K562 (cell line): ENCODE measurements around the gene MED29. TPM values are rescaled to one million over a fixed set of nuclear protein-coding genes. Genes with fewer than 3 reads are reported as not detected.

Experiments used
- BRD4 ChIP-seq: fragments of 200-600 bp; sonication (generic); IDR thresholded peaks from 2 replicates; pipeline ENCODE4 v1.6.1; 2017; ENCODE audit warnings: inconsistent platforms
- HSF4 ChIP-seq: fragments of 250-450 bp; sonication (Bioruptor Pico); IDR thresholded peaks from 2 replicates; pipeline ENCODE4 v2.1.2; 2022; ENCODE audit warnings: mild to moderate bottlenecking, moderate library complexity, borderline replicate concordance
- KLF13 ChIP-seq: fragments of 450-650 bp; IDR thresholded peaks from 2 replicates; pipeline ENCODE4 v1.6.1; 2016; ENCODE audit warnings: missing genetic modification characterization, low read depth, mild to moderate bottlenecking, missing compliant biosample characterization, moderate library complexity, borderline replicate concordance
- KLF6 ChIP-seq: fragments of 250-450 bp; sonication (Bioruptor Pico); IDR thresholded peaks from 2 replicates; pipeline ENCODE4 v1.4.0; 2020; ENCODE audit warnings: mild to moderate bottlenecking, moderate library complexity, borderline replicate concordance
- NR1H2 ChIP-seq: sonication (generic); formaldehyde crosslinking; IDR thresholded peaks from 2 replicates; pipeline ENCODE4 v1.4.0; 2020; ENCODE audit warnings: mild to moderate bottlenecking, missing genetic modification reagents
- RHOXF2B ChIP-seq: fragments of 250-450 bp; sonication (Bioruptor Pico); conservative IDR thresholded peaks from 2 replicates; pipeline ENCODE4 v1.5.1; 2021
- SIN3A ChIP-seq, 2 experiments: fragments of 150-350 bp in 1 of 2; IDR thresholded peaks; 2 replicates each; pipeline ENCODE4 v1.6.1; 2011 to 2016; ENCODE audit warnings: borderline replicate concordance in 2 of 2, low read depth in 2 of 2, low read length in 2 of 2, mild to moderate bottlenecking in 2 of 2, moderate library complexity in 2 of 2; ENCODE audit not compliant: control insufficient read depth in 1 of 2
- STAG1 ChIP-seq: sonication (generic); formaldehyde crosslinking; IDR thresholded peaks from 2 replicates; pipeline ENCODE4 v1.5.0; 2020; ENCODE audit warnings: missing genetic modification reagents, borderline replicate concordance
- ZKSCAN1 ChIP-seq: fragments of 150-350 bp; IDR thresholded peaks from 2 replicates; pipeline ENCODE4 v1.6.1; 2016; ENCODE audit warnings: low read depth, low read length
- ZNF324 ChIP-seq: fragments of 250-450 bp; sonication (Bioruptor Pico); IDR thresholded peaks from 2 replicates; pipeline ENCODE4 v1.4.0; 2020; ENCODE audit warnings: mild to moderate bottlenecking
- ZNF764 ChIP-seq: fragments of 250-450 bp; sonication (Bioruptor Pico); IDR thresholded peaks from 2 replicates; pipeline ENCODE4 v1.4.0; 2020; ENCODE audit warnings: low read depth, mild to moderate bottlenecking, moderate library complexity
- polyA plus RNA-seq, 8 experiments: library from polyadenylated mRNA; depleted of rRNA in 4 of 8; stranded (reverse) in 5 of 8; unstranded in 3 of 8; fragments of >200 nt; fragmentation: Nextera tagmentation in 2 of 8; fragmentation: Illumina TruSeq in 1 of 8; extraction: Ambion mirVana in 2 of 8; extraction: Trizol in 1 of 8; gene quantifications; 2 replicates each; pipeline versions ENCODE4 v1.2.1 to v1.2.3, GENCODE V29; 2011 to 2014; ENCODE audit warnings: inconsistent platforms in 1 of 8, missing spikeins in 1 of 8
- total RNA-seq, 7 experiments: library from RNA; depleted of rRNA in 6 of 7; stranded (reverse); fragments of >200 nt in 6 of 7; fragmentation: Illumina TruSeq in 2 of 7; extraction: Trizol in 2 of 7; gene quantifications; 2 replicates each; pipeline versions ENCODE4 v1.2.1 to v1.2.3, GENCODE V29; 2011 to 2021; ENCODE audit warnings: low replicate concordance in 1 of 7
- TF ChIP-seq, protein P1 (sequence below), 2 experiments: fragments of 450-650 bp; IDR thresholded peaks; 2 replicates each; pipeline ENCODE4 v1.6.1; 2016; ENCODE audit warnings: mild to moderate bottlenecking in 2 of 2, borderline replicate concordance in 1 of 2, low read depth in 1 of 2, moderate library complexity in 1 of 2
- TF ChIP-seq, protein P2 (sequence below): IDR thresholded peaks from 2 replicates; pipeline ENCODE4 v1.6.1; 2011; ENCODE audit warnings: borderline replicate concordance, low read depth, mild to moderate bottlenecking, moderate library complexity, low read length; ENCODE audit not compliant: insufficient read depth, poor library complexity, severe bottlenecking
- TF ChIP-seq, protein P3 (sequence below): sonication (generic); formaldehyde crosslinking; IDR thresholded peaks from 2 replicates; pipeline ENCODE4 v1.8.0; 2023; ENCODE audit warnings: mild to moderate bottlenecking, missing genetic modification reagents

MED29 gene
- total and polyA plus RNA-seq, 9 of the 15 experiments (the other 6 are each of a cell fraction or from before 2014, with no cell fraction given): 1.8 to 22.6 (median 12.4) TPM

DNA sequence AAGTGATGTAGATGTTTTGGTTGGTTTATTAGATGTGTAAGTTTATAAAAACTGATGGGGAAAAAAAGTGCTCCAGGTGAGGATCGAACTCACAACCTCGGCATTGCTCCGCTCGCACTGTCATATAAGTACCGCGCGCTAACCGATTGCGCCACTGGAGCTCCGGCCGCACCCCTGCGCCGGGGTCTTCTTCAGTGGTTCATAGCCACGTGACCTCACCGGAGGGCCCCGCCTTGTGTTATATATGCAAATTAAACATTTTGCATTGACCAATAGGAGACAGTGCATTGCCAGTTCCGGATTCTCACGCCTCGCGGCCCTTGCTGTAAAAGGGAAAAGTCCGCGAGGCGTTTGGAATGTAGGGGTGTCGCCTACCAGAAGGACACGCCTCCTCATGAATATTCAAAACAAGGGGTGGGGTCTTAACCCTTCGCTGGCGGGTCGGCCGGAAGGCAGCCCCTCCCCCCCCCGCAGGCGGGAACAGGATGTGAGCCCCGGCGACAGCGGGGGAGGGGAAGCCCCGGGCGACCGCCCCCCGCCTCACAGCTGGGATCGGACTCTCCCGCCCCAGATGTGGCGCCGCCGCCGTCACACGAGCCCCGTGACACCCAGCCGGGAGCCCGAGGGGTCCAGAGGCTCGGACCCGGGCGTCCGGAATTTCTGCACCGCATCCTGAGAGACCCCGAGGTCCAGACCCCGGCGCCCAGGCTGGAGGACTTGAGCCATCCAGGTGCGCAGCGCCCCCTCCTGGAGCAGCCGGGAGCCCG lies 21.1 kb downstream of the MED29 start, which contains the start of gene PLEKHG2 (continued):
- TF ChIP-seq NR1H2 (CRISPR knock-in tag): peak; percentile 59; the same call in 1 of the 2 replicates
- no peak for TF ChIP-seq HSF4
- TF ChIP-seq ZKSCAN1: peak; percentile 79
- TF ChIP-seq, protein P1, sequence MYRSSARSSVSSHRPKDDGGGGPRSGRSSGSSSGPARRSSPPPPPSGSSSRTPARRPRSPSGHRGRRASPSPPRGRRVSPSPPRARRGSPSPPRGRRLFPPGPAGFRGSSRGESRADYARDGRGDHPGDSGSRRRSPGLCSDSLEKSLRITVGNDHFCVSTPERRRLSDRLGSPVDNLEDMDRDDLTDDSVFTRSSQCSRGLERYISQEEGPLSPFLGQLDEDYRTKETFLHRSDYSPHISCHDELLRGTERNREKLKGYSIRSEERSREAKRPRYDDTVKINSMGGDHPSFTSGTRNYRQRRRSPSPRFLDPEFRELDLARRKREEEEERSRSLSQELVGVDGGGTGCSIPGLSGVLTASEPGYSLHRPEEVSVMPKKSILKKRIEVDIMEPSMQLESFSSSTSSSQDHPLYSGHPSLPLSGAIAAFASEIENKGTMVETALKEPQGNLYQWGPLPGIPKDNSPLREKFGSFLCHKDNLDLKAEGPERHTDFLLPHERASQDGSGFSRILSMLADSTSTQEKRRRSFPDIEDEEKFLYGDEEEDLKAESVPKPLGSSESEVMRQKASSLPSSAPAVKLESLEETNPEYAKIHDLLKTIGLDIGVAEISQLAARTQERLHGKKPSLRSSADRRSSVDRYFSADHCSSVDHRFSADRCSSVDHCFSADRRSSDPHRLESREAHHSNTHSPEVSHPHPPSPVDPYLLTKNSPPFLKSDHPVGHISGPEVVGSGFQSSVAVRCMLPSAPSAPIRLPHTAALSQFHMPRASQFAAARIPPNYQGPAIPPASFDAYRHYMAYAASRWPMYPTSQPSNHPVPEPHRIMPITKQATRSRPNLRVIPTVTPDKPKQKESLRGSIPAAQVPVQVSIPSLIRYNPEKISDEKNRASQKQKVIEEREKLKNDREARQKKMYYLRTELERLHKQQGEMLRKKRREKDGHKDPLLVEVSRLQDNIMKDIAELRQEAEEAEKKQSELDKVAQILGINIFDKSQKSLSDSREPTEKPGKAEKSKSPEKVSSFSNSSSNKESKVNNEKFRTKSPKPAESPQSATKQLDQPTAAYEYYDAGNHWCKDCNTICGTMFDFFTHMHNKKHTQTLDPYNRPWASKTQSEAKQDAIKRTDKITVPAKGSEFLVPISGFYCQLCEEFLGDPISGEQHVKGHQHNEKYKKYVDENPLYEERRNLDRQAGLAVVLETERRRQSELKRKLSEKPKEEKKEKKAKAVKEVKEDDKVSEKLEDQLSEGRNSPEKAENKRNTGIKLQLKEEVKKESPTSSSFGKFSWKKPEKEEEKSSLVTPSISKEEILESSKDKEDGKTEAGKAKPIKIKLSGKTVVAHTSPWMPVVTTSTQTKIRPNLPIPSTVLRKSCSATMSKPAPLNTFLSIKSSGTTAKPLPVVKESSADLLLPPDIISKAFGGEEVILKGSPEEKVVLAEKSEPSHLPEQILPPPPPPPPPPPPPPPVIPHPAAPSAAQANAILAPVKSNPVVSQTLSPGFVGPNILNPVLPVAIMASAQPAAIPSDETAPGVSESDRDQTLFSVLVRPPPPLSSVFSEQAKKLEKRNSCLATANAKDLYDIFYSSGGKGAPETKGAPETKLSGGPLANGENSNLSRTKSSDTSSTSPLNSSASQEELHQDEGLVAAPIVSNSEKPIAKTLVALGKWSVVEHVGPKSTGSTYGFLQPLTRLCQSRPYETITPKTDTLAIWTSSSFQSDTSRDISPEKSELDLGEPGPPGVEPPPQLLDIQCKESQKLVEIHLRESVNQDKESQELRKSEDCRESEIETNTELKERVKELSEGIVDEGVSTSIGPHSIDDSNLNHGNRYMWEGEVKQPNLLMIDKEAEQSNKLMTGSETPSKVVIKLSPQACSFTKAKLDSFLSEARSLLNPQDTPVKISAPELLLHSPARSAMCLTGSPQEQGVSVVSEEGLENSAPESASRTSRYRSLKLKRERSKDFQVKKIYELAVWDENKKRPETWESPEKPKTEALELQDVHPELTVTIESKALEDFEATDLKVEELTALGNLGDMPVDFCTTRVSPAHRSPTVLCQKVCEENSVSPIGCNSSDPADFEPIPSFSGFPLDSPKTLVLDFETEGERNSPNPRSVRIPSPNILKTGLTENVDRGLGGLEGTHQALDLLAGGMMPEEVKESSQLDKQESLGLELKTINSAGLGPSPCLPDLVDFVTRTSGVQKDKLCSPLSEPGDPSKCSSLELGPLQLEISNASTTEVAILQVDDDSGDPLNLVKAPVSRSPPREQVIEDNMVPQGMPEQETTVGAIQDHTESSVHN (IDR thresholded peaks at IDR 0.05; ENCODE audit: borderline replicate concordance in 1 of 2, low read depth in 1 of 2): no peak; a peak in 1 of 4 replicates
- TF ChIP-seq, protein P2, sequence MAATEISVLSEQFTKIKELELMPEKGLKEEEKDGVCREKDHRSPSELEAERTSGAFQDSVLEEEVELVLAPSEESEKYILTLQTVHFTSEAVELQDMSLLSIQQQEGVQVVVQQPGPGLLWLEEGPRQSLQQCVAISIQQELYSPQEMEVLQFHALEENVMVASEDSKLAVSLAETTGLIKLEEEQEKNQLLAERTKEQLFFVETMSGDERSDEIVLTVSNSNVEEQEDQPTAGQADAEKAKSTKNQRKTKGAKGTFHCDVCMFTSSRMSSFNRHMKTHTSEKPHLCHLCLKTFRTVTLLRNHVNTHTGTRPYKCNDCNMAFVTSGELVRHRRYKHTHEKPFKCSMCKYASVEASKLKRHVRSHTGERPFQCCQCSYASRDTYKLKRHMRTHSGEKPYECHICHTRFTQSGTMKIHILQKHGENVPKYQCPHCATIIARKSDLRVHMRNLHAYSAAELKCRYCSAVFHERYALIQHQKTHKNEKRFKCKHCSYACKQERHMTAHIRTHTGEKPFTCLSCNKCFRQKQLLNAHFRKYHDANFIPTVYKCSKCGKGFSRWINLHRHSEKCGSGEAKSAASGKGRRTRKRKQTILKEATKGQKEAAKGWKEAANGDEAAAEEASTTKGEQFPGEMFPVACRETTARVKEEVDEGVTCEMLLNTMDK: peak; percentile 93
- no peak for TF ChIP-seq RHOXF2B (CRISPR knock-in tag)
- peak; percentile 73; the same call in 1 of the 2 replicates for TF ChIP-seq KLF6
- peak; percentile 21; the same call in 1 of the 2 replicates for TF ChIP-seq KLF13 (tag)
- peak; percentile 63 to 91; a peak in 3 of 4 replicates for TF ChIP-seq SIN3A (IDR thresholded peaks at IDR 0.05; ENCODE audit: borderline replicate concordance in 2 of 2, control insufficient read depth in 1 of 2, low read depth in 2 of 2, low read length in 2 of 2)
- TF ChIP-seq, protein P3, sequence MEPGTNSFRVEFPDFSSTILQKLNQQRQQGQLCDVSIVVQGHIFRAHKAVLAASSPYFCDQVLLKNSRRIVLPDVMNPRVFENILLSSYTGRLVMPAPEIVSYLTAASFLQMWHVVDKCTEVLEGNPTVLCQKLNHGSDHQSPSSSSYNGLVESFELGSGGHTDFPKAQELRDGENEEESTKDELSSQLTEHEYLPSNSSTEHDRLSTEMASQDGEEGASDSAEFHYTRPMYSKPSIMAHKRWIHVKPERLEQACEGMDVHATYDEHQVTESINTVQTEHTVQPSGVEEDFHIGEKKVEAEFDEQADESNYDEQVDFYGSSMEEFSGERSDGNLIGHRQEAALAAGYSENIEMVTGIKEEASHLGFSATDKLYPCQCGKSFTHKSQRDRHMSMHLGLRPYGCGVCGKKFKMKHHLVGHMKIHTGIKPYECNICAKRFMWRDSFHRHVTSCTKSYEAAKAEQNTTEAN (CRISPR knock-in tag): peak; percentile 70; the same call in 1 of the 2 replicates
- TF ChIP-seq BRD4: no peak
- no peak; the same call in 1 of the 2 replicates for TF ChIP-seq STAG1 (CRISPR knock-in tag)
- peak; percentile 78 for TF ChIP-seq ZNF764 (CRISPR knock-in tag)
- 0 out of 2 replicates have a peak, but pooled peaks have one; percentile 9 for TF ChIP-seq ZNF324 (CRISPR knock-in tag)
